ENCODE data around the gene ALG8. TPM values are rescaled to one million over a fixed set of nuclear protein-coding genes. Genes with fewer than 3 reads are reported as not detected.
"Not testable (repeated sequence)": the region's sequence is repeated elsewhere in the genome, so short reads cannot be mapped to it uniquely, and the experiment has no call there.

The ALG8 gene
- total RNA-seq, 1 experiment from 2014 or later, result 164 TPM

- DNase-seq (ENCODE audit: low spot score), result no peak
Measured at GRCh38 chr11:78071717-78072116, 67.7 kb downstream of the ALG8 start.

DNA sequence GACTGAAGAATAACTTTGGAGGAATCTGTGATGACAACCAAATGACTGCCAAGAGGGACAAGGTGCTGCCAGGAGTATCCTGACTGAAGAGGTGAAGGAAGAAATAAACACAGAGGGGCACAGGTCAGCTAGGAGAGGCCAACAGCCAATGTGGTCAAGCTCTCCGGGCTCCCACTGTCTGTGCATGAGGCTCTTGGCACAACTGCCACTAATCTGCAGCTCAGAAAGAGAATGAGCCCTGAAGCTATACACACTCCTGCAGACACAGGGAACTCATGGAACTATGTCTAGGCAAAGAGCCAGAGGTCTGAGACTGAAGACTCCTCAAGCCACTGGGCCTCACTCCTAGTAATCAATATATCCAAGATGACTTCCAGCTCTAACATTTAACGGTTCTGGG lies 68.8 kb downstream of the ALG8 start:
- DNase-seq (ENCODE audit: low spot score), result no peak

- DNase-seq (ENCODE audit: low spot score), result no peak
Measured at GRCh38 chr11:78069465-78069864, 70.0 kb downstream of the ALG8 start.

- no peak for DNase-seq (ENCODE audit: low spot score)
Measured at GRCh38 chr11:78067704-78068103, 71.7 kb downstream of the ALG8 start.

GRCh38 chr11:78066471-78066870 lies 73.0 kb downstream of the ALG8 start:
- no peak for DNase-seq (ENCODE audit: low spot score)

GRCh38 chr11:78065203-78065602 lies 74.2 kb downstream of the ALG8 start:
- DNase-seq (ENCODE audit: low spot score), result no peak

- DNase-seq (ENCODE audit: low spot score), result no peak
Measured at GRCh38 chr11:78063440-78064181, 75.8 kb downstream of the ALG8 start, which contains the start of gene THRSP. Gene THRSP (plus strand): TSS chr11:78063861. CDS start chr11:78063882, 21 bp downstream.

GRCh38 chr11:78062671-78063070 lies 76.8 kb downstream of the ALG8 start:
- DNase-seq (ENCODE audit: low spot score), result no peak

- DNase-seq (ENCODE audit: low spot score), result no peak
Measured at GRCh38 chr11:78061921-78062311, 77.5 kb downstream of the ALG8 start.

- DNase-seq (ENCODE audit: low spot score), result no peak
Measured at GRCh38 chr11:78061088-78061920, 78.1 kb downstream of the ALG8 start.

DNA sequence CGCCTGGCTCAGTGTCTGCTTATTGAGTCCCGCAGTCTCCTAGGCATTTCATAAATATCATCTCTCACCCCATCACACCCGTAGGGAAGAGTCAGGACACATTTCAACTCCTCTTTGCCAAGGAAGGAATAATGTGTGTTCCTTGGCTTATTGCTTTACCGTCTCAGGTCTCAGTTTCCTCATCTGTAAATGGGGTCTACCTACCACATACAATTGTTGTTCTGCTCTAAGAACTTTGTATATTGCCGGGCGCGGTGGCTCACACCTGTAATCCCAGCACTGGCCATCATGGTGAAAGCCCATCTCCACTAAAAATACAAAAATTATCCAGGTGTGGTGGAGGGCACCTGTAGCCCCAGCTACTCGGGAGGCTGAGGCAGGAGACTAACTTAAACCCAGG lies 78.9 kb downstream of the ALG8 start:
- no peak for DNase-seq (ENCODE audit: low spot score)

DNA sequence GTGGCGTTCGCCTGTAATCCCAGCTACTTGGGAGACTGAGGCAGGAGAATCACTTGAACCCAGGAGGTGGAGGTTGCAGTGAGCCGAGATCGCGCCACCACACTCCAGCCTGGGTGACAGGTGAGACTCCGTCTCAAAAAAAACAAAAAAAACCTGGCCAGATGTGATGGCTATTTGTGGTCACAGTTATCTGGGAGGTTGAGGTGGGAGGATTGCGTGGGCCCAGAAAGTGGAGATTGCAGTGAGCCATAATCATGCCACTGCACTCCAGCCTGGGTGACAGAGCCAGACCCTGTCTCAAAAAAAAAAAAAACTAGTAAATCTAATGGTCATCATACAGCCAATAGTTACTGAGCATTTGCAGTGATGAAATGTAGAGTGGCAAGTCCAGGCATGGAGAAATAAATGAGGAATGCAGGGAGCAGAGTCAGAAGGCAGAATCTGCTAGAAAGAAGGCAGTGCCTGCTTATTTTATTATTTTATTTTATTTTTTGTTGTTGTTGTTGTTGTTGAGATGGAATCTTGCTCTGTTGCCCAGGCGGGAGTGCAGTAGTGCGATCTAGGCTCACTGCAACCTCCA lies 79.6 kb downstream of the ALG8 start:
- not testable (repeated sequence) for DNase-seq (ENCODE audit: low spot score)

DNA sequence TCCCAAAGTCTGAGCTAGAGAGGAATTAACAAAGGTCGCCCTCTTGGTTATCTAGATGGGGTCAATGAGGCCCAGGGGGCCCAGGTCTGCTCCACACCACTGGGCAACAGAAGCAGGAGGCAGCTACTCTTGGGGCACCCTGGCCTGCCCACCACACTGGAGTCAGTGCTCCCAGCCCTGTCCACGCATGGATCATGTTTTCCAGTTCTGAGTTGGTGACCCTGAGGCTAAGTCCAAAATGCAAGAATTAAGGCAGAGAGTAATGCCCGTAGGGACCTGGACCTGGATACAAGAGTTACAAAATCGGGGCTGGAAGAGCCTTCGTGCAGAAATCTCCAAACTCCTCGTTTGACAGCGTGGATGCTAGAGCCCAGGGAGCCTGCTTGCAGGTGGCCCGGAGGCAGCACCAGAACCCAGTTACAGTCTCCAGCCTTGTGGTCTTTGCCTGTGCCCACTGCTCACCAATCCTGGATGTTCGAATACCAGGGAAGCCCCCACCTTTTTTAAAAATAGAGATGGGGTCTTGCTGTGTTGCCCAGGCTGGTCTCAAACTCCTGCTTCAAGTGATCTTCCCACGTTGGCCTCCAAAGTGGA lies 81.9 kb downstream of the ALG8 start:
- no peak for DNase-seq (ENCODE audit: low spot score)

GRCh38 chr11:78056093-78056492 lies 83.3 kb downstream of the ALG8 start:
- DNase-seq (ENCODE audit: low spot score), result no peak

DNA sequence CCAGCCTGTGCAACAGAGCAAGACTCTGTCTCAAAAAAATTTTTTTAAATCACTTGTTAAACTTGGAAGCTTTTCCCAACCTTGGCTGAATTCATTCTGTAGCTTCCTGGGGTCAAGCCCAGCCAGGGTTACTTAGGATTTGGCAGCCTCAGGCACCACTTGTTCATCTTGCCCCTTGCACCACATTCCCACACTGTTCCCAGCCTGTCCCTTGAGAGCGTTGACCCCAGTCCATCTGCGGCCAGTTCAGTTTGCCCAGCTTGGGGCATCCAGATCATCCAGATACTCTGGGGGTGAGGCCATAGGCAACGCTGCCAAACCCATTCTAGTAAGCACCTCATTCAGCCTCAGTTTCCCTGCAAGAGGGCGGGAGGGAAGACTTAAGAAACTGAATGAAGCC lies 84.5 kb downstream of the ALG8 start:
- no peak for DNase-seq (ENCODE audit: low spot score)

DNA sequence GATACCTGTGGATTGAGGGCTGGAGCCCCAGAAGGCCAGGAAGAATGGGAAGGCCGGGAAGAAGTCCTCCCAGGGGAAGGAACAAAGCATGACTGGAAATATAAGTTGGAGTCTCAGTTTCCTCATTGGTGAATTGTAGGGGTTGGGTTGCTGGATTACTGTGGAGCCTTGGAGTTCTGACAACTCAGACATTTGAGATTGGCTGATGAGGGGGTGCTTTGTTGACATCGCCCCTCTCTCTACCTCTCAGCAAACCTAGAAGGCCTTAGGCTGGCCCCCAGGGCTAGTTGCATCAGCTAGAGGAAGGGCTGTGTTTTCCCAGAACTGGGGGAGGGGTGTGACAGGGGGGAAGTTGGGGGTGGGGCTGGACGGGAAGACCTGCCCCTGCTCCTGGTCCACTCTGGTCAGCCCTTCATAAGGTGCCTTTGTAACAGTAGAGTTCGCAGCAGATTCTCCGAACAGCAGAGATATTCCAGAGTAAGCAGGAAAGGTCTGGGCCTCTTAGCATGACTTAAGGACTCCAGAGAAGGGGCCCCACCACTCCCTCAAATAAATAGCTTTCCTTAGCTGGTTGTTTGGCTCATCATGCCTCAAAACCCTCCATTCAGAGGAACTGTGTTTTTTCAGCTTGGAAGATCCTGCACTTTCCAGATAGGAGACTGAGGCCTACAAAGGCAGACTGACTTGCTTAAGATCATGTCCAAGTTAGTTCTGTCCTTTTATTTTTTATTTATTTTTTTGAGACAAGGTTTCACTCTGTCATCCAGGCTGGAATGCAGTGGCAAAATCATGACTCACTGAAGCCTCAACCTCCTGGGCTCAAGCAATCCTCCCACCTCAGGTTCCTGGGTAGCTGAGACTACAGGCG lies 88.2 kb downstream of the ALG8 start:
- peak; percentile 75 for DNase-seq (ENCODE audit: low spot score)

Other genes starting within 250 kb of the ALG8 start
- gene INTS4, start 145.0 kb downstream of the ALG8 start, total RNA-seq (2014; rRNA removed; shearing (Covaris generic)), result 25.8 and 26.5 TPM in 2 replicates
- 0.09 TPM in 1 of 2 replicates, not detected in the other for gene KCTD14, start 116.3 kb downstream of the ALG8 start, total RNA-seq (2014; rRNA removed; shearing (Covaris generic))
- not detected in 2 replicates for gene THRSP, start 75.8 kb downstream of the ALG8 start, total RNA-seq (2014; rRNA removed; shearing (Covaris generic))
- 174 and 231 TPM in 2 replicates for gene NDUFC2, start 59.8 kb downstream of the ALG8 start, total RNA-seq (2014; rRNA removed; shearing (Covaris generic))
- 4.8 and 5.2 TPM in 2 replicates for gene KCTD21, start 49.0 kb upstream of the ALG8 start, total RNA-seq (2014; rRNA removed; shearing (Covaris generic))
- gene USP35, start 49.3 kb upstream of the ALG8 start, total RNA-seq (2014; rRNA removed; shearing (Covaris generic)), result 4.6 and 5.8 TPM in 2 replicates